HCT116 (cell line): Measurements from ENCODE around the gene SPATA12. TPM values are rescaled to one million over a fixed set of nuclear protein-coding genes. Genes with fewer than 3 reads are reported as not detected.

ENCODE experiments used
- ATAC-seq: fragments of 200-7000 bp; cut with Tn5 transposase; 2 replicates; pipeline ENCODE4 v1.9.1; 2020; ENCODE audit warnings: mild to moderate bottlenecking, moderate library complexity
- BruUV-seq: library from RNA; stranded (reverse); fragments of 400-500 nt; replicated peaks from 2 replicates; lab custom pipeline; 2021; lab: Mats Ljungman, UMichigan
- CTCF ChIA-PET: fragments of 300-600 bp; sonication (Branson Sonifier 250); formaldehyde crosslinking; loops from one replicate; lab custom pipeline; 2021; ENCODE audit warnings: antibody characterized with exemption; lab: Charles Lee
- POLR2A ChIA-PET: fragments of 300-600, 350-600 bp; sonication (Branson Sonifier 250); formaldehyde crosslinking; loops from one replicate; lab custom pipeline; 2021; ENCODE audit warnings: antibody characterized with exemption; lab: Charles Lee
- RAD21 ChIA-PET, 2 experiments: fragments of 300-600 bp; sonication (Branson Sonifier 250); formaldehyde crosslinking; loops; one replicate each; lab custom pipeline; 2023; ENCODE audit warnings: low total read pairs in 2 of 2; ENCODE audit not compliant: uncharacterized antibody in 2 of 2, unreplicated experiment in 2 of 2, low non-redundant PET in 1 of 2; lab: Charles Lee
- DNase-seq: peaks from one replicate; pipeline ENCODE4 v3.0.0-alpha.2; 2010; ENCODE audit warnings: low read depth, low spot score
- H2AFZ ChIP-seq: fragments of 200-600 bp; shearing (Covaris generic), sonication (generic); 2 replicates; pipeline ENCODE4 v1.6.1; 2017; ENCODE audit warnings: low read depth, mixed run types, mixed read lengths, antibody characterized with exemption, low read length; ENCODE audit not compliant: poor library complexity, severe bottlenecking
- H3K27ac ChIP-seq: 2 replicates; pipeline ENCODE4 v1.5.1; 2012; ENCODE audit warnings: low read depth, low read length
- H3K27me3 ChIP-seq: fragments of 200-600 bp; sonication (generic); 2 replicates; pipeline ENCODE4 v1.6.1; 2016; ENCODE audit warnings: mixed run types, low read length, mixed read lengths; ENCODE audit not compliant: insufficient read depth
- H3K36me3 ChIP-seq, 2 experiments: fragments of 200-500 bp in 1 of 2; fragments of 200-600 bp in 1 of 2; sonication (Bioruptor generic) in 1 of 2; sonication (generic) in 1 of 2; 2 replicates each; pipeline versions ENCODE4 v1.5.1 to v1.6.1; 2014 to 2016; ENCODE audit warnings: low read length in 2 of 2, inconsistent platforms in 1 of 2, mixed read lengths in 1 of 2, mixed run types in 1 of 2; ENCODE audit not compliant: insufficient read depth in 2 of 2, control insufficient read depth in 1 of 2
- H3K4me1 ChIP-seq, 2 experiments: fragments of 200-600 bp in 1 of 2; sonication (generic) in 1 of 2; 2 replicates each; pipeline versions ENCODE4 v1.5.1 to v1.6.1; 2012 to 2017; ENCODE audit warnings: low read length in 2 of 2, inconsistent platforms in 1 of 2, mild to moderate bottlenecking in 1 of 2, mixed read lengths in 1 of 2, mixed run types in 1 of 2, moderate library complexity in 1 of 2; ENCODE audit not compliant: insufficient read depth in 2 of 2, control insufficient read depth in 1 of 2
- H3K4me2 ChIP-seq: fragments of 200-600 bp; sonication (generic); 2 replicates; pipeline ENCODE4 v1.6.1; 2017; ENCODE audit warnings: mixed run types, low read length, mixed read lengths
- H3K4me3 ChIP-seq, 2 experiments: fragments of 200-600 bp in 1 of 2; sonication (generic) in 1 of 2; replicated peaks in 1 of 2; 2 replicates each; pipeline ENCODE4 v1.5.1; 2011 to 2016; ENCODE audit warnings: low read length in 2 of 2, control low read depth in 1 of 2, low read depth in 1 of 2, mild to moderate bottlenecking in 1 of 2, mixed read lengths in 1 of 2, mixed run types in 1 of 2
- H3K79me2 ChIP-seq: fragments of 200-600 bp; sonication (generic); 2 replicates; pipeline ENCODE4 v1.6.1; 2017; ENCODE audit warnings: mild to moderate bottlenecking, mixed run types, low read length, moderate library complexity, mixed read lengths; ENCODE audit not compliant: insufficient read depth
- H3K9ac ChIP-seq: fragments of 200-600 bp; sonication (generic); 2 replicates; pipeline ENCODE4 v1.6.1; 2016; ENCODE audit warnings: low read length, mixed read lengths
- H3K9me2 ChIP-seq: fragments of 200-600 bp; sonication (generic), shearing (Covaris generic); 2 replicates; pipeline ENCODE4 v1.6.1; 2017; ENCODE audit warnings: mixed run types, mild to moderate bottlenecking, moderate library complexity; ENCODE audit not compliant: insufficient read depth
- H3K9me3 ChIP-seq, 2 experiments: fragments of 200-500 bp in 1 of 2; fragments of 200-600 bp in 1 of 2; sonication (Bioruptor generic) in 1 of 2; sonication (generic) in 1 of 2; 2 replicates each; pipeline ENCODE4 v1.6.1; 2014 to 2017; ENCODE audit warnings: low read length in 2 of 2, mixed read lengths in 2 of 2, inconsistent platforms in 1 of 2, low read depth in 1 of 2, mild to moderate bottlenecking in 1 of 2, mixed run types in 1 of 2, moderate library complexity in 1 of 2; ENCODE audit not compliant: control insufficient read depth in 1 of 2, insufficient read depth in 1 of 2
- H4K20me1 ChIP-seq: fragments of 200-600 bp; sonication (generic), shearing (Covaris generic); 2 replicates; pipeline ENCODE4 v1.6.1; 2017; ENCODE audit warnings: mixed run types, mild to moderate bottlenecking, moderate library complexity; ENCODE audit not compliant: insufficient read depth
- CTCF ChIP-seq, 3 experiments: fragments of 200-600 bp in 1 of 3; sonication (generic) in 1 of 3; IDR thresholded peaks in 2 of 3; conservative IDR thresholded peaks in 1 of 3; 2 replicates each; pipeline ENCODE4 v1.5.1; 2012 to 2017; ENCODE audit warnings: low read depth in 2 of 3, low read length in 2 of 3, antibody characterized with exemption in 1 of 3, borderline replicate concordance in 1 of 3, control low read depth in 1 of 3, mild to moderate bottlenecking in 1 of 3, mixed read lengths in 1 of 3, mixed run types in 1 of 3, moderate library complexity in 1 of 3; ENCODE audit not compliant: insufficient read depth in 1 of 3
- EGR1 ChIP-seq: IDR thresholded peaks from 2 replicates; pipeline ENCODE4 v1.6.1; 2012; ENCODE audit warnings: low read depth
- EZH2 ChIP-seq: fragments of 200-600 bp; sonication (generic); IDR thresholded peaks from 2 replicates; pipeline ENCODE4 v1.6.1; 2017; ENCODE audit warnings: antibody characterized with exemption, mixed run types
- EZH2phosphoT487 ChIP-seq: fragments of 200-600 bp; IDR thresholded peaks from 2 replicates; pipeline ENCODE4 v1.6.1; 2018; ENCODE audit warnings: antibody characterized with exemption, borderline replicate concordance
- JUND ChIP-seq: IDR thresholded peaks from 2 replicates; pipeline ENCODE4 v1.6.1; 2012
- POLR2A ChIP-seq: IDR thresholded peaks from 2 replicates; pipeline ENCODE4 v1.7.0; 2011; ENCODE audit warnings: borderline replicate concordance; ENCODE audit not compliant: insufficient read depth, insufficient read length; ENCODE audit errors: extremely low read depth
- YY1 ChIP-seq: IDR thresholded peaks from 2 replicates; pipeline ENCODE4 v1.6.1; 2011; ENCODE audit warnings: low read length, low read depth, moderate library complexity, mild to moderate bottlenecking; ENCODE audit not compliant: insufficient replicate concordance; ENCODE audit errors: extremely low read depth
- ZBTB33 ChIP-seq: IDR thresholded peaks from 2 replicates; pipeline ENCODE4 v1.6.1; 2011; ENCODE audit warnings: mild to moderate bottlenecking, low read length, moderate library complexity; ENCODE audit not compliant: insufficient replicate concordance; ENCODE audit errors: extremely low read depth
- ZFX ChIP-seq: fragments of 450-650 bp; IDR thresholded peaks from 2 replicates; pipeline ENCODE4 v1.6.1; 2017
- intact Hi-C: fragments of 100-400 bp; cut with micrococcal nuclease; formaldehyde crosslinking; loops from 2 replicates; pipeline ENCODE4 v1.10.0; 2022
- total RNA-seq: library from RNA; stranded (reverse); gene quantifications from one replicate; pipeline ENCODE4 v1.2.1, GENCODE V29; 2021; ENCODE audit not compliant: unreplicated experiment

SPATA12 gene
- total RNA-seq, 1 experiment from 2014 or later = 0.22 TPM

- CTCF ChIA-PET = no interaction called here
- intact Hi-C loops = loop anchor here (10.0 kb wide), 2 partner anchors 459 to 749 kb away; no protein-coding TSS in a partner anchor
Observed at GRCh38 chr3:57105585-57105984, 45.1 kb downstream of the SPATA12 start.

More at GRCh38 chr3:57105585-57105984, 45.1 kb downstream of the SPATA12 start:
- ATAC-seq (no peak), DNase-seq (no peak)
- Histone ChIP-seq H3K79me2 (no peaks in the 10 kb centered on the region), H3K4me3 (no peak overlapping the region), H3K9me2 (no peaks in the 10 kb centered on the region), H3K4me1 (0 out of 4 replicates have a peak, but pooled peaks cover 0 to 3% of the 10 kb centered on the region in 2 experiments), H3K36me3 (no peaks in the 10 kb centered on the region), H3K9me3 (no peaks in the 10 kb centered on the region), H3K27me3 (no peaks in the 10 kb centered on the region), H2AFZ (no peak overlapping the region), H3K4me2 (no peak overlapping the region), H3K27ac (no peak overlapping the region), H3K9ac (no peak overlapping the region), H4K20me1 (no peaks in the 10 kb centered on the region)
- TF ChIP-seq YY1 (no peak), EZH2phosphoT487 (no peak), ZFX (no peak), CTCF (IDR thresholded peaks at IDR 0.05 in 2 of 3, conservative IDR thresholded peaks at IDR 0.05 in 1 of 3; ENCODE audit: borderline replicate concordance in 1 of 3, insufficient read depth in 1 of 3, low read depth in 2 of 3, low read length in 2 of 3) (no peak), POLR2A (no peak), EGR1 (no peak), EZH2 (no peak), ZBTB33 (no peak), JUND (no peak)
- BruUV-seq = no TSS peak
- RAD21 ChIA-PET = no interaction called here
- POLR2A ChIA-PET = no interaction called here
